Amniotic stem cell (primary cell): ENCODE results near the gene CIRBP.

Experiments
- DNase-seq: peaks from one replicate; lab custom pipeline; 2025; lab: John Stamatoyannopoulos, UW

CIRBP gene

GRCh38 chr19:1256646-1257474 lies 12.3 kb upstream of the CIRBP start:
- no peak for DNase-seq

- DNase-seq = no peak
Measured at GRCh38 chr19:1257475-1258162, 11.5 kb upstream of the CIRBP start.

GRCh38 chr19:1258163-1258492 lies 11.0 kb upstream of the CIRBP start:
- DNase-seq = no peak

- no peak for DNase-seq
Measured at GRCh38 chr19:1258707-1259205, 10.4 kb upstream of the CIRBP start.

GRCh38 chr19:1259206-1259875 lies 9.8 kb upstream of the CIRBP start:
- DNase-seq = no peak

- DNase-seq = no peak
Measured at GRCh38 chr19:1259876-1260748, 9.0 kb upstream of the CIRBP start.

GRCh38 chr19:1260749-1261537 lies 8.2 kb upstream of the CIRBP start:
- peak; percentile 82 for DNase-seq

GRCh38 chr19:1261538-1261797 lies 7.7 kb upstream of the CIRBP start:
- no peak for DNase-seq

- no peak for DNase-seq
Measured at GRCh38 chr19:1261798-1262622, 7.1 kb upstream of the CIRBP start.

- DNase-seq = no peak
Measured at GRCh38 chr19:1262623-1263123, 6.5 kb upstream of the CIRBP start.

- DNase-seq = no peak
Measured at GRCh38 chr19:1263188-1263587, 5.9 kb upstream of the CIRBP start.

GRCh38 chr19:1264801-1265614 lies 4.1 kb upstream of the CIRBP start:
- peak; percentile 32 for DNase-seq

GRCh38 chr19:1265615-1266128 lies 3.5 kb upstream of the CIRBP start:
- peak; percentile 56 for DNase-seq

GRCh38 chr19:1266129-1266915 lies 2.8 kb upstream of the CIRBP start:
- peak; percentile 17 for DNase-seq

GRCh38 chr19:1266916-1267476 lies 2.1 kb upstream of the CIRBP start:
- no peak for DNase-seq

- DNase-seq = no peak
Measured at GRCh38 chr19:1267477-1268225, 1.5 kb upstream of the CIRBP start.
